CD4-positive, CD25-positive, alpha-beta regulatory T cell (primary cell): Measurements from ENCODE around the gene HIBADH. TPM values are rescaled to one million over a fixed set of nuclear protein-coding genes. Genes with fewer than 3 reads are reported as not detected.

Source experiments
- ATAC-seq, 2 donors: fragments of 150-1000 bp; cut with Tn5 transposase; one replicate each; pipeline ENCODE4 v1.10.0; 2021; ENCODE audit warnings: low read depth in 2 of 2, moderate number of reproducible peaks in 2 of 2, moderate library complexity in 1 of 2
- DNase-seq, 3 donors: peaks; one replicate each; pipeline versions ENCODE4 v3.0.0 to v3.0.0-alpha.2; 2012 to 2022; ENCODE audit warnings: mixed read lengths in 1 of 3
- H3K27ac ChIP-seq: one replicate; pipeline ENCODE4 v1.7.0; 2013; ENCODE audit warnings: mild to moderate bottlenecking, low read length; ENCODE audit not compliant: insufficient read depth, poor library complexity, severe bottlenecking
- H3K27me3 ChIP-seq: one replicate; pipeline ENCODE4 v1.7.0; 2013; ENCODE audit warnings: low read length; ENCODE audit not compliant: control insufficient read depth, insufficient read depth
- H3K36me3 ChIP-seq: one replicate; pipeline ENCODE4 v1.7.0; 2013; ENCODE audit warnings: mild to moderate bottlenecking, low read length, moderate library complexity; ENCODE audit not compliant: control insufficient read depth, insufficient read depth
- H3K4me1 ChIP-seq: 2 replicates; pipeline ENCODE4 v1.7.0; 2013; ENCODE audit warnings: mild to moderate bottlenecking, low read length; ENCODE audit not compliant: insufficient read depth, control insufficient read depth, poor library complexity, severe bottlenecking
- H3K4me3 ChIP-seq: one replicate; pipeline ENCODE4 v1.7.0; 2013; ENCODE audit warnings: low read depth, mild to moderate bottlenecking, low read length, moderate library complexity
- H3K9me3 ChIP-seq, 2 experiments: 1 replicate in 1 of 2; 2 replicates in 1 of 2; pipeline ENCODE4 v1.7.0; 2013; ENCODE audit warnings: low read length in 2 of 2, mild to moderate bottlenecking in 1 of 2, moderate library complexity in 1 of 2; ENCODE audit not compliant: control insufficient read depth in 2 of 2
- H3K27ac Mint-ChIP-seq, 3 donors: one replicate each; pipeline ENCODE4 v1.8.0; 2020 to 2022; ENCODE audit warnings: mild to moderate bottlenecking in 3 of 3, mixed read lengths in 3 of 3, moderate library complexity in 2 of 3
- H3K27me3 Mint-ChIP-seq: one replicate; pipeline ENCODE4 v1.8.0; 2022; ENCODE audit warnings: mild to moderate bottlenecking, mixed read lengths
- H3K36me3 Mint-ChIP-seq: one replicate; pipeline ENCODE4 v1.8.0; 2020; ENCODE audit warnings: mixed read lengths
- H3K4me1 Mint-ChIP-seq, 4 donors: one replicate each; pipeline ENCODE4 v1.8.0; 2020 to 2022; ENCODE audit warnings: mixed read lengths in 4 of 4, mild to moderate bottlenecking in 1 of 4
- H3K4me3 Mint-ChIP-seq, 4 donors: one replicate each; pipeline ENCODE4 v1.8.0; 2020 to 2022; ENCODE audit warnings: mild to moderate bottlenecking in 4 of 4, mixed read lengths in 4 of 4, moderate library complexity in 3 of 4
- H3K9me3 Mint-ChIP-seq, 7 donors: one replicate each; pipeline ENCODE4 v1.8.0; 2020 to 2022; ENCODE audit warnings: mixed read lengths in 7 of 7, mild to moderate bottlenecking in 3 of 7, moderate library complexity in 2 of 7
- polyA plus RNA-seq, 4 donors: library from polyadenylated mRNA; unstranded; fragments of 300-500 nt; fragmentation: Illumina TruSeq; gene quantifications; one replicate each; pipeline ENCODE4 v1.2.3, GENCODE V29; 2021
- total RNA-seq: library from RNA; stranded (reverse); gene quantifications from one replicate; pipeline ENCODE4 v1.2.3, GENCODE V29; 2022

Gene HIBADH
- total and polyA plus RNA-seq, 5 donors from 2014 or later: 6.1 to 33.0 (median 26.9) TPM

- Mint-ChIP-seq H3K27me3 (no peaks in the 10 kb centered on the region), H3K27ac (no peak overlapping the region), H3K4me1 (peaks cover 15 to 32% (median 24%) of the 10 kb centered on the region in 4 donors), H3K4me3 (no peak overlapping the region), H3K36me3 (peaks cover 25% of the 10 kb centered on the region), H3K9me3 (no peaks in the 10 kb centered on the region)
- H3K27me3 ChIP-seq: no peaks in the 10 kb centered on the region
- DNase-seq (no peak), ATAC-seq (no peak)
- peaks cover 20% of the 10 kb centered on the region for H3K4me1 ChIP-seq
- no peak overlapping the region for H3K27ac ChIP-seq
- H3K4me3 ChIP-seq: no peak overlapping the region
- H3K9me3 ChIP-seq: no peaks in the 10 kb centered on the region
- H3K36me3 ChIP-seq: no peaks in the 10 kb centered on the region
These were observed 29.6 kb downstream of the HIBADH start for GRCh38 chr7:27633062-27633461.

GRCh38 chr7:27631391-27631790 lies 31.3 kb downstream of the HIBADH start:
- H3K27me3 Mint-ChIP-seq: no peaks in the 10 kb centered on the region
- Histone ChIP-seq H3K27ac (no peak overlapping the region), H3K36me3 (no peaks in the 10 kb centered on the region), H3K4me3 (no peak overlapping the region), H3K27me3 (no peaks in the 10 kb centered on the region), H3K4me1 (peaks cover 16% of the 10 kb centered on the region), H3K9me3 (no peaks in the 10 kb centered on the region)
- H3K4me1 Mint-ChIP-seq: peaks cover 12 to 21% (median 18%) of the 10 kb centered on the region in 4 donors
- DNase-seq (no peak), ATAC-seq (no peak)
- H3K4me3 Mint-ChIP-seq: no peak overlapping the region
- H3K36me3 Mint-ChIP-seq: peaks cover 29% of the 10 kb centered on the region
- no peak overlapping the region for H3K27ac Mint-ChIP-seq
- no peaks in the 10 kb centered on the region for H3K9me3 Mint-ChIP-seq

GRCh38 chr7:27627146-27627545 lies 35.5 kb downstream of the HIBADH start:
- H3K4me1 ChIP-seq: no peaks in the 10 kb centered on the region
- Mint-ChIP-seq H3K36me3 (peaks cover 46% of the 10 kb centered on the region), H3K4me3 (no peak overlapping the region), H3K4me1 (peaks cover 0 to 8% (median 3%) of the 10 kb centered on the region in 4 donors), H3K27me3 (no peaks in the 10 kb centered on the region), H3K27ac (no peak overlapping the region), H3K9me3 (peaks cover 0 to 15% (median 2%) of the 10 kb centered on the region in 7 donors)
- H3K9me3 ChIP-seq: no peaks in the 10 kb centered on the region
- H3K27me3 ChIP-seq: no peaks in the 10 kb centered on the region
- no peaks in the 10 kb centered on the region for H3K36me3 ChIP-seq
- no peak for ATAC-seq
- no peak overlapping the region for H3K27ac ChIP-seq
- no peak for DNase-seq
- H3K4me3 ChIP-seq: no peak overlapping the region

GRCh38 chr7:27619492-27619891 lies 43.2 kb downstream of the HIBADH start:
- no peak overlapping the region for H3K4me3 ChIP-seq
- H3K4me1 Mint-ChIP-seq: peaks cover 2 to 10% (median 8%) of the 10 kb centered on the region in 4 donors
- H3K4me1 ChIP-seq: no peaks in the 10 kb centered on the region
- H3K9me3 Mint-ChIP-seq: peaks cover 1 to 39% (median 21%) of the 10 kb centered on the region in 7 donors
- H3K9me3 ChIP-seq: peaks cover 23 to 28% of the 10 kb centered on the region in 2 experiments
- no peak overlapping the region for H3K27ac Mint-ChIP-seq
- H3K4me3 Mint-ChIP-seq: no peak overlapping the region
- DNase-seq (no peak), ATAC-seq (no peak)
- H3K36me3 ChIP-seq: peaks cover 14% of the 10 kb centered on the region
- H3K36me3 Mint-ChIP-seq: peaks cover 46% of the 10 kb centered on the region
- H3K27me3 ChIP-seq: no peaks in the 10 kb centered on the region
- no peak overlapping the region for H3K27ac ChIP-seq
- H3K27me3 Mint-ChIP-seq: no peaks in the 10 kb centered on the region

- Mint-ChIP-seq H3K36me3 (peaks cover 32% of the 10 kb centered on the region), H3K27ac (no peak overlapping the region), H3K4me3 (no peak overlapping the region)
These were observed 44.9 kb downstream of the HIBADH start for GRCh38 chr7:27617651-27618381.

GRCh38 chr7:27616914-27617548 lies 45.7 kb downstream of the HIBADH start:
- H3K27me3 Mint-ChIP-seq: no peaks in the 10 kb centered on the region
- ATAC-seq (no peak), DNase-seq (no peak)
- peaks cover 0 to 25% (median 16%) of the 10 kb centered on the region in 7 donors for H3K9me3 Mint-ChIP-seq
- no peak overlapping the region for H3K27ac Mint-ChIP-seq
- Histone ChIP-seq H3K27ac (no peak overlapping the region), H3K9me3 (peaks cover 23 to 28% of the 10 kb centered on the region in 2 experiments), H3K4me1 (no peaks in the 10 kb centered on the region), H3K4me3 (no peak overlapping the region), H3K27me3 (no peaks in the 10 kb centered on the region), H3K36me3 (peaks cover 14% of the 10 kb centered on the region)
- H3K4me1 Mint-ChIP-seq: peaks cover 4 to 15% (median 7%) of the 10 kb centered on the region in 4 donors
- no peak overlapping the region for H3K4me3 Mint-ChIP-seq
- H3K36me3 Mint-ChIP-seq: peaks cover 25% of the 10 kb centered on the region

More at GRCh38 chr7:27617651-27618381, 44.9 kb downstream of the HIBADH start:
- H3K4me1 ChIP-seq: no peaks in the 10 kb centered on the region
- peaks cover 0 to 31% (median 17%) of the 10 kb centered on the region in 7 donors for H3K9me3 Mint-ChIP-seq
- H3K4me1 Mint-ChIP-seq: peaks cover 4 to 15% (median 10%) of the 10 kb centered on the region in 4 donors
- no peak overlapping the region for H3K4me3 ChIP-seq
- H3K27me3 Mint-ChIP-seq: no peaks in the 10 kb centered on the region
- H3K36me3 ChIP-seq: peaks cover 14% of the 10 kb centered on the region
- no peak overlapping the region for H3K27ac ChIP-seq
- ATAC-seq (no peak), DNase-seq (no peak)
- peaks cover 23 to 28% of the 10 kb centered on the region in 2 experiments for H3K9me3 ChIP-seq
- no peaks in the 10 kb centered on the region for H3K27me3 ChIP-seq

GRCh38 chr7:27616186-27616491 lies 46.5 kb downstream of the HIBADH start:
- no peaks in the 10 kb centered on the region for H3K27me3 Mint-ChIP-seq
- no peak overlapping the region for H3K27ac Mint-ChIP-seq
- H3K4me3 ChIP-seq: no peak overlapping the region
- no peak for ATAC-seq
- H3K9me3 ChIP-seq: peaks cover 21 to 28% of the 10 kb centered on the region in 2 experiments
- H3K27ac ChIP-seq: no peak overlapping the region
- no peaks in the 10 kb centered on the region for H3K27me3 ChIP-seq
- peaks cover 0 to 25% (median 16%) of the 10 kb centered on the region in 7 donors for H3K9me3 Mint-ChIP-seq
- H3K4me1 Mint-ChIP-seq: peaks cover 4 to 15% (median 7%) of the 10 kb centered on the region in 4 donors
- no peak for DNase-seq
- no peaks in the 10 kb centered on the region for H3K4me1 ChIP-seq
- peaks cover 14% of the 10 kb centered on the region for H3K36me3 ChIP-seq
- peaks cover 23% of the 10 kb centered on the region for H3K36me3 Mint-ChIP-seq
- H3K4me3 Mint-ChIP-seq: no peak overlapping the region
